ENCODE data around the gene GPT2. TPM values are rescaled to one million over a fixed set of nuclear protein-coding genes. Genes with fewer than 3 reads are reported as not detected.

The GPT2 gene
- total RNA-seq, 1 experiment from 2014 or later = 14.8 TPM

GRCh38 chr16:46968063-46968435, 83.9 kb downstream of the GPT2 start:
- DNase-seq (ENCODE audit: low read depth in 1 of 2, low spot score in 2 of 2) = no peak
- H3K36me3 ChIP-seq = peaks cover 95% of the 10 kb centered on the region
- peaks cover 9% of the 10 kb centered on the region; the same call in 1 of the 2 replicates for H3K4me1 ChIP-seq (replicated peaks)
- no peaks in the 10 kb centered on the region for H3K9me3 ChIP-seq (replicated peaks)
- H3K27ac ChIP-seq = no peak overlapping the region
- H3K4me3 ChIP-seq = no peak overlapping the region
- H3K27me3 ChIP-seq (replicated peaks) = 0 out of 2 replicates have a peak, but pooled peaks cover 3% of the 10 kb centered on the region

- Histone ChIP-seq H3K27me3 (replicated peaks) (0 out of 2 replicates have a peak, but pooled peaks cover 3% of the 10 kb centered on the region), H3K36me3 (peaks cover 79% of the 10 kb centered on the region), H3K27ac (no peak overlapping the region), H3K4me1 (replicated peaks) (peaks cover 16% of the 10 kb centered on the region; the same call in 1 of the 2 replicates), H3K9me3 (replicated peaks) (no peaks in the 10 kb centered on the region), H3K4me3 (no peak overlapping the region)
- no peak for DNase-seq (ENCODE audit: low read depth in 1 of 2, low spot score in 2 of 2)
Measured at GRCh38 chr16:46970089-46970488, 85.9 kb downstream of the GPT2 start.

- Histone ChIP-seq H3K27me3 (replicated peaks) (0 out of 2 replicates have a peak, but pooled peaks cover 3% of the 10 kb centered on the region), H3K36me3 (peaks cover 67% of the 10 kb centered on the region), H3K4me1 (replicated peaks) (peaks cover 16% of the 10 kb centered on the region; the same call in 1 of the 2 replicates), H3K9me3 (replicated peaks) (no peaks in the 10 kb centered on the region), H3K27ac (no peak overlapping the region), H3K4me3 (no peak overlapping the region)
- no peak for DNase-seq (ENCODE audit: low read depth in 1 of 2, low spot score in 2 of 2)
Measured at GRCh38 chr16:46971271-46971670, 87.1 kb downstream of the GPT2 start.

DNA sequence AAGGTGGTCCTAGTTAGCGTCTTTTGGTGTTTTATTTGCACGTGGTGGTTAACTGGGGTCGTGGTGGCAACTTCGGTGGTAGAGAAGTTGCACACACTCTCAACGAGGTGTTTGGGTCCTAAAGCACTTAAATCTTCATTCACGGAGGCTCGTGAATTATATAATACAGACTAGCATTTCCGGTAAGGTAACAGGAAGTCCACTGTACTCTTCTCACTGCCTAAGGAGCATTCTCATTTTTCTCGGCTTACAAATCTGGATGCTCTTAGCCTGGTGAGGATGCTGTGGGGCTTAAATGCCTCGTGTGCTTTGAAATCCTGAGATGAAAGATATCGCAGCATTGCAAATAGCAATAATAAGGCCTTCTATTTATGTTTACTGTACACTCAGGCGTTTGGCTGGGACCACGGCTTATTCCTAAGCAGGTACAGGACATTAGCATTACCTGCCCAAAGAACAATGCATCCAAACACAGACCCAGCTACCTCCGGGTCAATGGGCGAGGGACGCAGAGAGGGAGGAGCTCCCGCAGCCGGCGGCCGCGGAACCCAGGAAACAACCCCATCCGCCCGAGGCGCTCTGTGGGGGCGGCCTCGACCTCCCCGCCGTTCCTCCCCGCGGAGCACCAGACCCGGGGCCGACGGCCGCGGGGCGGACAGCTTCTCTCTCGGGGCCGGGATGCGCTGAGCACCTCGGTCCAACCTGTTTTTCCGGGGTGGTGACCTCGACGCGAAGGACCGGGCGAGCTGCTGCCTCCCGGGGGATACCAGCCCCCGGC, 88.5 kb downstream of the GPT2 start:
- Histone ChIP-seq H3K4me3 (peak overlapping the region; percentile 96), H3K4me1 (replicated peaks) (peaks cover 16% of the 10 kb centered on the region; the same call in 1 of the 2 replicates), H3K27ac (peak overlapping the region; percentile 79; the same call in 1 of the 2 replicates), H3K27me3 (replicated peaks) (0 out of 2 replicates have a peak, but pooled peaks cover 3% of the 10 kb centered on the region), H3K9me3 (replicated peaks) (no peaks in the 10 kb centered on the region), H3K36me3 (peaks cover 54% of the 10 kb centered on the region)
- peak; percentile 40 to 46 for DNase-seq (ENCODE audit: low read depth in 1 of 2, low spot score in 2 of 2)

DNA sequence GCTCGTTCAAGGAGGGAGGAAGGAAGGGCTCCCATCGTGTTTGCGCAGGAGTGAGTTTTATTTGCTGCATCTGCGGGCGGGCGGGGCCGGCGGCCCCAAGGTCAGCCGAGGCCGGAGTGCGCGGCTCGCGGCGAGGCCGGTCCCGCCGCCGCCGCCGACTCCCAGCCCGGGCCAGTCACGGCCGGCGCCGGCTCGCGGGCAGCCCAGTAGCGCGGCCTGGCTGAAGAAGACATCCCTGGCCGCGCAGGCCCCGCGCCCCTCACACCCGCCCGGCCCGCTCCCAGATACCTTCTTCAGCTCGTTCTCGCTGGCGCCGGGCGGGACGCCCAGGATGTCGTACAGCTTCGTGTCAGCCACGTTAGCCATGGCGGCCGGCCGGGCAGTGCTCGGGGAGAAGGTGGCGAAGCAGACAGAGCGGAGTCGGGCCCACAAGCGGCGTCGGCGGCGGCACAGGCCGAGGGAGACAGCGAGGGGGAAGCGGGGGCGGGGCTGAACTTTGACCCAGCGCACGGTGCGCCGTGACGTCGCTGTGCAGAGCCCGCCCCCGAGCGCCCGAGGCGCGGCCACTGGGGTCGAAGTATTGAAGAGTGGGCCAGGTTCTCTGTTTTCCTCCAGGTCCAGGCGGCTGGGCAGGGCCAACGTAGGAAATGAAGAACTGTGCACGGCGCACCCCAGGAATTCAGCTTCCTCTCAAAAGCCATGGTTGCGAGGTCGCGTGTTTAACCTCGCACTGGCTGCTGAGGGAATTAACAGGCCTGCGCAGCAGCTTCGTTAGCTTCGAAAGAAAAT, 89.2 kb downstream of the GPT2 start, which contains the start of gene DNAJA2:
Gene DNAJA2 (minus strand): TSS at position 468 of the 789 bp plus-strand sequence. CDS start 102 bp downstream, at position 366.
- Histone ChIP-seq H3K27ac (peak within 1 kb of the TSS; percentile 79), H3K4me3 (peak within 1 kb of the TSS; percentile 96), H3K36me3 (peaks cover 46% of the 10 kb centered on the region), H3K4me1 (replicated peaks) (peaks cover 16% of the 10 kb centered on the region; the same call in 1 of the 2 replicates), H3K9me3 (replicated peaks) (no peaks in the 10 kb centered on the region), H3K27me3 (replicated peaks) (0 out of 2 replicates have a peak, but pooled peaks cover 3% of the 10 kb centered on the region)
- peak; percentile 90 to 91 for DNase-seq (ENCODE audit: low read depth in 1 of 2, low spot score in 2 of 2)

DNA sequence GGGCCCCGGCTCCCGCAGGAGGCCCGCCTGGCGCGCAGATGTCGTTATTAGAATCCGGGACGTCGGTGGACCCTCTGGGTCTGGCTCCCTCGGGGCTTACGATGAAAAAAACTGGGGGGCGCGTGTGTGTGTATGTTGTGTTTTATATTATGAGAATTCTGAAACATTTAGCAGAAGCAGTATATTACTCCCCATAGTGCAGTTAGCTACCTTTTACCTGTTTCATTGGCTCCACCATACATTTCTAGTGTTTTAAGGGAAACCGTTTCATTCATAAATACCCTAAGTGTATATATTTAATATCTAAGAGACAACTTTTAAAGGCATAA, 89.8 kb downstream of the GPT2 start:
- peak overlapping the region; percentile 79 for H3K27ac ChIP-seq
- 0 out of 2 replicates have a peak, but pooled peaks cover 3% of the 10 kb centered on the region for H3K27me3 ChIP-seq (replicated peaks)
- peak overlapping the region; percentile 96 for H3K4me3 ChIP-seq
- peaks cover 16% of the 10 kb centered on the region; the same call in 1 of the 2 replicates for H3K4me1 ChIP-seq (replicated peaks)
- no peak for DNase-seq (ENCODE audit: low read depth in 1 of 2, low spot score in 2 of 2)
- H3K9me3 ChIP-seq (replicated peaks) = no peaks in the 10 kb centered on the region
- peaks cover 40% of the 10 kb centered on the region for H3K36me3 ChIP-seq

DNA sequence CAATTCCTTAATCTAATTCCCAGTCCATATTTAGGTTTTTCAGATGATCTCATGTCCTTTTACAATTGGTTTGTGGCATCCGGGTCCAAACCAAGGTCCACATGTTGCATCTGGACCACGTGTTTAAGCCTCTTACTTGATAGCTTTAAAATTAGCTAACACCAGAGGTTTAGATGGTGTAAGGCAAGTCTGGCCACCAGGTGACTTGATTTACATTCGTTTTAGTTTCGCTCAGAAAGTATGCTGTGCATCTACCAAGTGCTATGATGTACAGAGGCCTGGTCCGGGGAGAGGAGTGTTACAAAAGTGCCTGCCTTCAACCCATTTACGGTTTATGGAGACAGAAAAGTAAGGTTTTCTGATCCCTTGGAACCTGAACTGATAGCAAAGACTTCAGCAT, 90.2 kb downstream of the GPT2 start:
- Histone ChIP-seq H3K4me1 (replicated peaks) (peaks cover 16% of the 10 kb centered on the region; the same call in 1 of the 2 replicates), H3K27me3 (replicated peaks) (0 out of 2 replicates have a peak, but pooled peaks cover 3% of the 10 kb centered on the region), H3K27ac (peak overlapping the region; percentile 79), H3K36me3 (peaks cover 37% of the 10 kb centered on the region), H3K4me3 (peak overlapping the region; percentile 96), H3K9me3 (replicated peaks) (no peaks in the 10 kb centered on the region)
- DNase-seq (ENCODE audit: low read depth in 1 of 2, low spot score in 2 of 2) = peak in 1 of 2 experiments; percentile 3

- 0 out of 2 replicates have a peak, but pooled peaks cover 3% of the 10 kb centered on the region for H3K27me3 ChIP-seq (replicated peaks)
- DNase-seq (ENCODE audit: low read depth in 1 of 2, low spot score in 2 of 2) = peak in 1 of 2 experiments; percentile 16
Measured at GRCh38 chr16:46975165-46975564, 91.0 kb downstream of the GPT2 start.

DNA sequence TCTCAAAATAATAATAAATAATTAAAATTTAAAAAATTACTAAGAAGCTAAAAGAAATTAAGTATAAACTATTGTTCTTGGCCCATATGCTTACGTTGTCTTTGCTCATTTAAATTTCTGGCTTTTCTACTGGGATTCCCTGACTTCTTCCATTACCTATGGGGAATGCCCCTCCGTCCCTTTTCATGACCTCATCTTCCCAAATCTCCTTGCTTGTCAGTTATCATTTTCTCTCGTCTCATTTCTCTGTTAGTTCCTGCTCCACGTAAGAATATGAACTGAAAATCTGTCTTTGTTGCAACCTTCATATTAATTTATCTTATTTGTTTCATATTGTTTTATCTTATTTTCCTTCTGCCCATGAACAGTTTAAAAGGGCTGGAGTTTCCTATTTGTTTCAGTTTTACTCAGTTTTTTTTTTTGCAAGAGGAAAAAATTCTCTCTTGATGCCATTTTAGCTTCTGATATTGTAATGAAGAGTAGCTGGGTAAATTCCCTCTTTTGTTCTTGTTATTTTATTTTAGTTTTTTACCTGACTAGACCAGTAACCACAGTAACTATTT, 91.8 kb downstream of the GPT2 start:
- H3K27ac ChIP-seq = no peak overlapping the region
- 0 out of 2 replicates have a peak, but pooled peaks cover 3% of the 10 kb centered on the region for H3K27me3 ChIP-seq (replicated peaks)
- H3K4me1 ChIP-seq (replicated peaks) = peaks cover 16% of the 10 kb centered on the region; the same call in 1 of the 2 replicates
- no peak for DNase-seq (ENCODE audit: low read depth in 1 of 2, low spot score in 2 of 2)
- no peaks in the 10 kb centered on the region for H3K9me3 ChIP-seq (replicated peaks)
- H3K36me3 ChIP-seq = peaks cover 23% of the 10 kb centered on the region
- no peak overlapping the region for H3K4me3 ChIP-seq

More at GRCh38 chr16:46975165-46975564, 91.0 kb downstream of the GPT2 start:
- H3K4me3 ChIP-seq = no peak overlapping the region
- peaks cover 28% of the 10 kb centered on the region for H3K36me3 ChIP-seq
- H3K27ac ChIP-seq = no peak overlapping the region
- peaks cover 16% of the 10 kb centered on the region; the same call in 1 of the 2 replicates for H3K4me1 ChIP-seq (replicated peaks)
- no peaks in the 10 kb centered on the region for H3K9me3 ChIP-seq (replicated peaks)

GRCh38 chr16:46976550-46976949, 92.4 kb downstream of the GPT2 start:
- DNase-seq (ENCODE audit: low read depth in 1 of 2, low spot score in 2 of 2) = no peak
- H3K27me3 ChIP-seq (replicated peaks) = 0 out of 2 replicates have a peak, but pooled peaks cover 3% of the 10 kb centered on the region
- H3K4me3 ChIP-seq = no peak overlapping the region
- no peak overlapping the region for H3K27ac ChIP-seq
- peaks cover 20% of the 10 kb centered on the region for H3K36me3 ChIP-seq
- H3K9me3 ChIP-seq (replicated peaks) = no peaks in the 10 kb centered on the region
- peaks cover 16% of the 10 kb centered on the region; the same call in 1 of the 2 replicates for H3K4me1 ChIP-seq (replicated peaks)

Other genes starting within 250 kb of the GPT2 start
- 114 and 263 TPM in 2 replicates for gene VPS35, start 195.2 kb upstream of the GPT2 start, total RNA-seq (2014; rRNA removed; shearing (Covaris generic))
- 73.8 and 78.5 TPM in 2 replicates for gene ORC6, start 194.7 kb upstream of the GPT2 start, total RNA-seq (2014; rRNA removed; shearing (Covaris generic))
- gene MYLK3, start 136.0 kb upstream of the GPT2 start, total RNA-seq (2014; rRNA removed; shearing (Covaris generic)) = 0.13 TPM in 1 of 2 replicates, not detected in the other
- 33.9 and 37.2 TPM in 2 replicates for gene C16orf87, start 53.2 kb upstream of the GPT2 start, total RNA-seq (2014; rRNA removed; shearing (Covaris generic))
- 86.8 and 91.1 TPM in 2 replicates for gene DNAJA2, start 89.3 kb downstream of the GPT2 start, total RNA-seq (2014; rRNA removed; shearing (Covaris generic))